ENCODE measurements around the gene INPP5A.

- TF ChIP-seq CTCF (IDR thresholded peaks at IDR 0.05 in 2 of 3, conservative IDR thresholded peaks at IDR 0.05 in 1 of 3; ENCODE audit: insufficient read depth in 2 of 3, low read depth in 1 of 3, low read length in 3 of 3) (no peak), ZNF644 (tag; IDR thresholded peaks at IDR 0.05; ENCODE audit: low read depth) (no peak), CHD4 (IDR thresholded peaks at IDR 0.05; ENCODE audit: insufficient read depth, insufficient replicate concordance, low read depth, low read length, poor library complexity, severe bottlenecking) (no peak), CBFA2T3 (IDR thresholded peaks at IDR 0.05) (no peak), REST (IDR thresholded peaks at IDR 0.05; ENCODE audit: borderline replicate concordance) (no peak), REST (CRISPR knock-in tag; IDR thresholded peaks at IDR 0.05; ENCODE audit: low read depth) (no peak), PHF21A (IDR thresholded peaks at IDR 0.05; ENCODE audit: borderline replicate concordance, low read depth) (no peak), ATF2 (CRISPR knock-in tag; IDR thresholded peaks at IDR 0.05) (no peak), ZBTB7A (IDR thresholded peaks at IDR 0.05; ENCODE audit: borderline replicate concordance, control insufficient read depth, low read depth, low read length) (no peak), KDM1A (IDR thresholded peaks at IDR 0.05) (no peak), HNRNPL (IDR thresholded peaks at IDR 0.05; ENCODE audit: low read depth, low read length) (no peak), ZNF445 (CRISPR knock-in tag; IDR thresholded peaks at IDR 0.05; ENCODE audit: low read depth) (no peak), NFIC (IDR thresholded peaks at IDR 0.05) (no peak), CREM (IDR thresholded peaks at IDR 0.05; ENCODE audit: low read depth) (no peak), TSC22D4 (tag; IDR thresholded peaks at IDR 0.05) (no peak)
Measured at GRCh38 chr10:132813560-132814468, 276.2 kb downstream of the INPP5A start.

Data from K562 (cell line).